HepG2 (cell line): Measurements from ENCODE around the gene ALG3. TPM values are rescaled to one million over a fixed set of nuclear protein-coding genes. Genes with fewer than 3 reads are reported as not detected.

Experiments used
- GZF1 ChIP-seq: sonication (generic); formaldehyde crosslinking; IDR thresholded peaks from 2 replicates; pipeline ENCODE4 v1.5.1; 2020; ENCODE audit warnings: mild to moderate bottlenecking, missing genetic modification reagents
- HMG20A ChIP-seq: IDR thresholded peaks from 2 replicates; pipeline ENCODE4 v1.6.1; 2016; ENCODE audit warnings: borderline replicate concordance
- KLF16 ChIP-seq, 2 experiments: sonication (generic) in 1 of 2; formaldehyde crosslinking in 1 of 2; IDR thresholded peaks; 2 replicates each; pipeline versions ENCODE4 v1.6.1 to v1.8.0; 2016 to 2023; ENCODE audit warnings: missing genetic modification reagents in 2 of 2, missing compliant biosample characterization in 1 of 2
- MAZ ChIP-seq, 2 experiments: sonication (generic) in 1 of 2; formaldehyde crosslinking in 1 of 2; IDR thresholded peaks; 2 replicates each; pipeline versions ENCODE4 v1.5.0 to v1.6.1; 2012 to 2020; ENCODE audit warnings: low read depth in 2 of 2, mild to moderate bottlenecking in 2 of 2, borderline replicate concordance in 1 of 2, improper control_type of control experiment in 1 of 2, low read length in 1 of 2, missing genetic modification reagents in 1 of 2, moderate library complexity in 1 of 2
- SP140L ChIP-seq: sonication (generic); formaldehyde crosslinking; IDR thresholded peaks from 2 replicates; pipeline ENCODE4 v1.4.0; 2020; ENCODE audit warnings: missing genetic modification reagents, borderline replicate concordance
- TIGD3 ChIP-seq: sonication (generic); formaldehyde crosslinking; IDR thresholded peaks from 2 replicates; pipeline ENCODE4 v1.5.1; 2020; ENCODE audit warnings: mild to moderate bottlenecking, missing genetic modification reagents, borderline replicate concordance
- TRIM24 ChIP-seq: sonication (generic); formaldehyde crosslinking; IDR thresholded peaks from 2 replicates; pipeline ENCODE4 v1.8.0; 2022; ENCODE audit warnings: mild to moderate bottlenecking, missing genetic modification reagents
- ZNF18 ChIP-seq: sonication (generic); formaldehyde crosslinking; IDR thresholded peaks from 2 replicates; pipeline ENCODE4 v1.8.0; 2022; ENCODE audit warnings: mild to moderate bottlenecking, missing genetic modification reagents; ENCODE audit not compliant: insufficient replicate concordance
- ZNF225 ChIP-seq: sonication (generic); formaldehyde crosslinking; IDR thresholded peaks from 2 replicates; pipeline ENCODE4 v1.4.0; 2020; ENCODE audit warnings: mild to moderate bottlenecking, missing genetic modification reagents
- ZNF30 ChIP-seq: sonication (generic); formaldehyde crosslinking; IDR thresholded peaks from 2 replicates; pipeline ENCODE4 v1.5.0; 2020; ENCODE audit warnings: mild to moderate bottlenecking, missing genetic modification reagents
- ZNF691 ChIP-seq: sonication (generic); formaldehyde crosslinking; IDR thresholded peaks from 2 replicates; pipeline ENCODE4 v1.4.0; 2020; ENCODE audit warnings: missing genetic modification reagents, low read depth, mild to moderate bottlenecking, borderline replicate concordance
- polyA plus RNA-seq, 8 experiments: library from polyadenylated mRNA; depleted of rRNA in 3 of 8; stranded (reverse) in 7 of 8; unstranded in 1 of 8; fragments of >200 nt; fragmentation: Illumina TruSeq in 4 of 8; extraction: Trizol in 4 of 8; gene quantifications; 2 replicates each; pipeline versions ENCODE4 v1.2.1 to v1.2.3, GENCODE V29; 2011 to 2016; ENCODE audit warnings: low read depth in 4 of 8, missing spikeins in 1 of 8, mixed read lengths in 1 of 8; ENCODE audit not compliant: insufficient read depth in 1 of 8
- total RNA-seq, 5 experiments: library from RNA; depleted of rRNA; stranded (reverse); fragments of >200 nt; fragmentation: Illumina TruSeq; extraction: Trizol; gene quantifications; 2 replicates each; pipeline ENCODE4 v1.2.3, GENCODE V29; 2016; ENCODE audit warnings: low read depth in 1 of 5
- TF ChIP-seq, protein P1 (sequence below): sonication (generic); formaldehyde crosslinking; IDR thresholded peaks from 2 replicates; pipeline ENCODE4 v1.4.0; 2020; ENCODE audit warnings: missing genetic modification reagents, mild to moderate bottlenecking, borderline replicate concordance
- TF ChIP-seq, protein P2 (sequence below): sonication (generic); formaldehyde crosslinking; conservative IDR thresholded peaks from 2 replicates; pipeline ENCODE4 v1.4.0; 2020; ENCODE audit warnings: missing genetic modification reagents

Gene ALG3
- total and polyA plus RNA-seq, 2 of the 13 experiments (the other 11 are each of a cell fraction or from before 2014, with no cell fraction given): 46.6 to 57.1 TPM

GRCh38 chr3:184229394-184230080, 19.2 kb downstream of the ALG3 start, which contains the start of gene VWA5B2 (continued):
- TF ChIP-seq TIGD3 (CRISPR knock-in tag) (no peak), MAZ (IDR thresholded peaks at IDR 0.05; ENCODE audit: borderline replicate concordance, low read depth, low read length) (0 out of 2 replicates have a peak, but pooled peaks have one; percentile 32), MAZ (CRISPR knock-in tag; IDR thresholded peaks at IDR 0.05; ENCODE audit: low read depth) (no peak; the same call in 1 of the 2 replicates), SP140L (CRISPR knock-in tag) (no peak), TRIM24 (CRISPR knock-in tag) (no peak), ZNF30 (CRISPR knock-in tag) (no peak), HMG20A (CRISPR knock-in tag) (no peak), ZNF691 (CRISPR knock-in tag) (no peak), KLF16 (CRISPR knock-in tag; IDR thresholded peaks at IDR 0.05) (no peak), ZNF18 (CRISPR knock-in tag) (no peak), GZF1 (CRISPR knock-in tag) (no peak), ZNF225 (no peak)
- TF ChIP-seq, protein P1, sequence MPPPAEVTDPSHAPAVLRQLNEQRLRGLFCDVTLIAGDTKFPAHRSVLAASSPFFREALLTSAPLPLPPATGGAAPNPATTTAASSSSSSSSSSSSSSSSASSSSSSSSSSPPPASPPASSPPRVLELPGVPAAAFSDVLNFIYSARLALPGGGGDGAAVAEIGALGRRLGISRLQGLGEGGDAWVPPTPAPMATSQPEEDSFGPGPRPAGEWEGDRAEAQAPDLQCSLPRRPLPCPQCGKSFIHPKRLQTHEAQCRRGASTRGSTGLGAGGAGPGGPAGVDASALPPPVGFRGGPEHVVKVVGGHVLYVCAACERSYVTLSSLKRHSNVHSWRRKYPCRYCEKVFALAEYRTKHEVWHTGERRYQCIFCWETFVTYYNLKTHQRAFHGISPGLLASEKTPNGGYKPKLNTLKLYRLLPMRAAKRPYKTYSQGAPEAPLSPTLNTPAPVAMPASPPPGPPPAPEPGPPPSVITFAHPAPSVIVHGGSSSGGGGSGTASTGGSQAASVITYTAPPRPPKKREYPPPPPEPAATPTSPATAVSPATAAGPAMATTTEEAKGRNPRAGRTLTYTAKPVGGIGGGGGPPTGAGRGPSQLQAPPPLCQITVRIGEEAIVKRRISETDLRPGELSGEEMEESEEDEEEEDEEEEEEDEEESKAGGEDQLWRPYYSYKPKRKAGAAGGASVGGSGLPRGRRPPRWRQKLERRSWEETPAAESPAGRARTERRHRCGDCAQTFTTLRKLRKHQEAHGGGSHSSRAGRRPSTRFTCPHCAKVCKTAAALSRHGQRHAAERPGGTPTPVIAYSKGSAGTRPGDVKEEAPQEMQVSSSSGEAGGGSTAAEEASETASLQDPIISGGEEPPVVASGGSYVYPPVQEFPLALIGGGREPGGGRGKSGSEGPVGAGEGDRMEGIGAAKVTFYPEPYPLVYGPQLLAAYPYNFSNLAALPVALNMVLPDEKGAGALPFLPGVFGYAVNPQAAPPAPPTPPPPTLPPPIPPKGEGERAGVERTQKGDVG (CRISPR knock-in tag): no peak
- TF ChIP-seq, protein P2, sequence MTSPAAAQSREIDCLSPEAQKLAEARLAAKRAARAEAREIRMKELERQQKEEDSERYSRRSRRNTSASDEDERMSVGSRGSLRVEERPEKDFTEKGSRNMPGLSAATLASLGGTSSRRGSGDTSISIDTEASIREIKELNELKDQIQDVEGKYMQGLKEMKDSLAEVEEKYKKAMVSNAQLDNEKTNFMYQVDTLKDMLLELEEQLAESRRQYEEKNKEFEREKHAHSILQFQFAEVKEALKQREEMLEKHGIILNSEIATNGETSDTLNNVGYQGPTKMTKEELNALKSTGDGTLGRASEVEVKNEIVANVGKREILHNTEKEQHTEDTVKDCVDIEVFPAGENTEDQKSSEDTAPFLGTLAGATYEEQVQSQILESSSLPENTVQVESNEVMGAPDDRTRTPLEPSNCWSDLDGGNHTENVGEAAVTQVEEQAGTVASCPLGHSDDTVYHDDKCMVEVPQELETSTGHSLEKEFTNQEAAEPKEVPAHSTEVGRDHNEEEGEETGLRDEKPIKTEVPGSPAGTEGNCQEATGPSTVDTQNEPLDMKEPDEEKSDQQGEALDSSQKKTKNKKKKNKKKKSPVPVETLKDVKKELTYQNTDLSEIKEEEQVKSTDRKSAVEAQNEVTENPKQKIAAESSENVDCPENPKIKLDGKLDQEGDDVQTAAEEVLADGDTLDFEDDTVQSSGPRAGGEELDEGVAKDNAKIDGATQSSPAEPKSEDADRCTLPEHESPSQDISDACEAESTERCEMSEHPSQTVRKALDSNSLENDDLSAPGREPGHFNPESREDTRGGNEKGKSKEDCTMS (CRISPR knock-in tag): no peak
